NCI-H82 treated with DMSO at 0.1 percent for 48 hours (cell line): Measurements from ENCODE around the gene TDO2.

ENCODE experiments used
- DNase-seq: peaks from one replicate; lab custom pipeline; 2025; ENCODE audit not compliant: unreplicated experiment; lab: John Stamatoyannopoulos, UW

TDO2 gene

GRCh38 chr4:155952501-155952901 is 49.0 kb downstream of the TDO2 start:
- DNase-seq = no peak

GRCh38 chr4:155953151-155954117 is 49.9 kb downstream of the TDO2 start, which contains the start of gene CTSO:
Gene CTSO (minus strand): TSS chr4:155953866. CDS start chr4:155953847, 19 bp downstream.
- DNase-seq = peak; percentile 30

- DNase-seq = no peak
Measured at GRCh38 chr4:155954118-155954685, 50.7 kb downstream of the TDO2 start.

- no peak for DNase-seq
Measured at GRCh38 chr4:155954939-155955338, 51.4 kb downstream of the TDO2 start.

- no peak for DNase-seq
Measured at GRCh38 chr4:155956461-155956860, 53.0 kb downstream of the TDO2 start.

- no peak for DNase-seq
Measured at GRCh38 chr4:155959417-155959816, 55.9 kb downstream of the TDO2 start.

- no peak for DNase-seq
Measured at GRCh38 chr4:155960522-155960921, 57.0 kb downstream of the TDO2 start.

- DNase-seq = no peak
Measured at GRCh38 chr4:155961575-155961974, 58.1 kb downstream of the TDO2 start.

GRCh38 chr4:155962767-155963166 is 59.3 kb downstream of the TDO2 start:
- no peak for DNase-seq

GRCh38 chr4:155964016-155964891 is 60.8 kb downstream of the TDO2 start:
- no peak for DNase-seq

- no peak for DNase-seq
Measured at GRCh38 chr4:155966171-155966570, 62.7 kb downstream of the TDO2 start.

GRCh38 chr4:155966731-155967395 is 63.4 kb downstream of the TDO2 start:
- no peak for DNase-seq
